ENCODE data around the gene RSPH1.

- TF ChIP-seq ZNF565 (CRISPR knock-in tag; conservative IDR thresholded peaks at IDR 0.05; ENCODE audit: low read depth), result no peak
- TF ChIP-seq ZNF8 (CRISPR knock-in tag; IDR thresholded peaks at IDR 0.05), result no peak
- no peak for TF ChIP-seq ZFP30 (CRISPR knock-in tag; IDR thresholded peaks at IDR 0.05)
- no peak for TF ChIP-seq RARB (CRISPR knock-in tag; IDR thresholded peaks at IDR 0.05)
- TF ChIP-seq POU6F1 (CRISPR knock-in tag; IDR thresholded peaks at IDR 0.05; ENCODE audit: borderline replicate concordance, low read depth), result no peak
- no peak for TF ChIP-seq ISL1 (CRISPR knock-in tag; IDR thresholded peaks at IDR 0.05)
Observed at GRCh38 chr21:42429021-42429420, 67.0 kb downstream of the RSPH1 start.
